Measurements from ENCODE around the gene BACE2. TPM values are rescaled to one million over a fixed set of nuclear protein-coding genes. Genes with fewer than 3 reads are reported as not detected.

Gene BACE2
- total RNA-seq, 1 donor from 2014 or later = 0.28 TPM

DNA sequence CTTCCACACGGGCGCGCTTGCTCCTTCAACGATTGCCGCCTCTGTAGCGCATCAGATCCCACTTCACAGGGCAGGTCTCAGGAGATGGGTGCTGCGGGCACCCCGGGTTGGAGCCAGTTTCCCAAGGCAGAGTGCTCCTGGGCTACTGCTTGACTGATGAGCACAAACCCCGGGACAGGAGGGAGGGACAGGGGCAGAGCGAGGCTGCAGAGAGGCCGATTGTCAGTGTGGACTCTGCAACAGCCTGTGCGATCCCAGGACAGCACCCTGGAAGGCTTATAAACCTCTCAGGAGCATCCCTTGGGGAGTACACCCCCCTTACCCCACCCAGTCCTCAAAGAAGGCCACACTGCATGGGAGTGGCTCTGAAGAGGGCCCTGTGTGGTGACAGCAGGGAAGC is 28.0 kb upstream of the BACE2 start:
- DNase-seq = no peak
- Mint-ChIP-seq H3K4me1 (no peaks in the 10 kb centered on the region), H3K36me3 (ENCODE audit: low read depth) (no peaks in the 10 kb centered on the region), H3K4me3 (no peak overlapping the region), H3K27ac (no peak overlapping the region), H3K27me3 (no peaks in the 10 kb centered on the region), H3K9me3 (no peaks in the 10 kb centered on the region)
- intact Hi-C loops (cut with micrococcal nuclease) = no loop called here

- H3K27me3 Mint-ChIP-seq = no peaks in the 10 kb centered on the region
- H3K36me3 Mint-ChIP-seq (ENCODE audit: low read depth) = no peaks in the 10 kb centered on the region
- no peak overlapping the region for H3K4me3 Mint-ChIP-seq
- H3K27ac Mint-ChIP-seq = no peak overlapping the region
- no peak for DNase-seq
- intact Hi-C loops (cut with micrococcal nuclease) = no loop called here
- no peaks in the 10 kb centered on the region for H3K9me3 Mint-ChIP-seq
- no peaks in the 10 kb centered on the region for H3K4me1 Mint-ChIP-seq
These were observed 26.9 kb upstream of the BACE2 start for GRCh38 chr21:41141031-41141457.

GRCh38 chr21:41142051-41142795 is 25.7 kb upstream of the BACE2 start:
- no peaks in the 10 kb centered on the region for H3K27me3 Mint-ChIP-seq
- no peaks in the 10 kb centered on the region for H3K9me3 Mint-ChIP-seq
- no peak overlapping the region for H3K4me3 Mint-ChIP-seq
- H3K36me3 Mint-ChIP-seq (ENCODE audit: low read depth) = no peaks in the 10 kb centered on the region
- H3K27ac Mint-ChIP-seq = no peak overlapping the region
- DNase-seq = no peak
- H3K4me1 Mint-ChIP-seq = no peaks in the 10 kb centered on the region
- intact Hi-C loops (cut with micrococcal nuclease) = no loop called here

GRCh38 chr21:41143596-41144325 is 24.2 kb upstream of the BACE2 start:
- Mint-ChIP-seq H3K27ac (no peak overlapping the region), H3K4me3 (no peak overlapping the region), H3K27me3 (no peaks in the 10 kb centered on the region), H3K4me1 (no peaks in the 10 kb centered on the region), H3K9me3 (no peaks in the 10 kb centered on the region), H3K36me3 (ENCODE audit: low read depth) (no peaks in the 10 kb centered on the region)
- DNase-seq = no peak
- intact Hi-C loops (cut with micrococcal nuclease) = no loop called here

DNA sequence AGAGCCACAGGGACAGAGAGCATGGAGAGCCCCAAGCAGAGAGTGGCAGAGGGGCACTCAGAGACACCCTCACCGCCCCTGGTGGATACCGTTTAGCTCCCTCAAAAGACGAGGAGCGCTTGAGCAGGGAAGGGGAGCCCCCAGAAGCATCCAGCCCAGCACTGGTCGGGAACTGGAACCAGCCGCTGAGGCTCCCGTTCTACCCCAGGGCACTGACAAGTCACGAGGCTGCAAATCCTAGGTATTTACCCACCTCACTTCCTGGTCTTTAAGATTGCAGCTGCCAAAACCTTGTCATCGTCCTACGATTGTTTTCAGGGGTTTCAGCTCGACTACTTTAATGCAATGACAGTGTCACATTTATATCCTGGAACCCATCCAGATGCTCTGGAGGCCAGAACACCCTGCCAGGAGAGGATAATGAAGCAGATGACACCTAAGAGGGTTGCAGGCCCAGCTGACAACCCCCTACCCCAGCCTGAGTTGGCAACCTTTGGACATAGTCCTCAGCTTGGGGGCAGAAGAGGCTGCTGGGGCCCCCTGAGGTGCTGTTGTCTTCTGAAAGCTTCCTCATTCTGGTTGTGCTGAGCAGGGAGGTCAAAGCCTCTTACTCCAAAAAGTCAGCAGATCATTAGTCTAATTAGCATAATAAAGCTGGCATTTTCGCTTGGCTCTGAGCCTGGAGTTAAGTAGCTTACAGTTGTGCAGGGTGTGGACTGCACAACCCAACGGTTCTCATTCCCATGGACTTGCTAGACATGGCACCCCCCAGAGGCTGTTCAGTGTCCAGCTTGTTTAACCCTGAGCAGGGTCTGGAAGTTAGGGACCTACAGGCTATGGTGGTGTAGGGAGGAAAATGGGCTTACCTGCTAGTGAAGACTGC is 20.6 kb upstream of the BACE2 start:
- no peaks in the 10 kb centered on the region for H3K27me3 Mint-ChIP-seq
- H3K9me3 Mint-ChIP-seq = no peaks in the 10 kb centered on the region
- H3K36me3 Mint-ChIP-seq (ENCODE audit: low read depth) = no peaks in the 10 kb centered on the region
- no peak overlapping the region for H3K4me3 Mint-ChIP-seq
- H3K4me1 Mint-ChIP-seq = no peaks in the 10 kb centered on the region
- no peak overlapping the region for H3K27ac Mint-ChIP-seq
- no peak for DNase-seq
- intact Hi-C loops (cut with micrococcal nuclease) = no loop called here

- Mint-ChIP-seq H3K27ac (no peak overlapping the region), H3K4me1 (no peaks in the 10 kb centered on the region), H3K4me3 (no peak overlapping the region), H3K36me3 (ENCODE audit: low read depth) (no peaks in the 10 kb centered on the region), H3K27me3 (no peaks in the 10 kb centered on the region), H3K9me3 (peaks cover 3% of the 10 kb centered on the region)
- no peak for DNase-seq
- intact Hi-C loops (cut with micrococcal nuclease) = no loop called here
These were observed 20.0 kb upstream of the BACE2 start for GRCh38 chr21:41147979-41148355.

DNA sequence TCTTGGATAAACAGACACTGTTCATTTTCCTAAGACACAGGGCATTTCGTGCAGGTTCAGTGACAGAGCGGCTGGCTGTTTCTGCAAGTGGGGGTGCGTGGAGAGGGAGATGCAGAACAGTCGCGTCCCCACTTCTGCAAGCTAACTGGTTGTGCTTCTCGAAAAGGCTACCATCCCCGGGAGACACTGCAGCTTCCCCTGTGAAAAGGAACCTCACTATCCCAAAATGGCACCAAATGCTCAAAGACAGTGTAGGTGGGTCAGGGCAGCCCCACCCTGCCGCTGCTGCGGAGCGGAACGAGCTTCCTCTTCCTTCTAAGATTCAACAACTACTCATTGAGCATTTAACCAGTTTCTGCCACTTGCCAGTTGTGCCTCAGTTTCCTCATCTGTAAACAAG is 19.2 kb upstream of the BACE2 start:
- Mint-ChIP-seq H3K36me3 (ENCODE audit: low read depth) (no peaks in the 10 kb centered on the region), H3K4me3 (no peak overlapping the region), H3K27ac (no peak overlapping the region), H3K4me1 (no peaks in the 10 kb centered on the region), H3K27me3 (no peaks in the 10 kb centered on the region), H3K9me3 (peaks cover 3% of the 10 kb centered on the region)
- no peak for DNase-seq
- intact Hi-C loops (cut with micrococcal nuclease) = no loop called here

DNA sequence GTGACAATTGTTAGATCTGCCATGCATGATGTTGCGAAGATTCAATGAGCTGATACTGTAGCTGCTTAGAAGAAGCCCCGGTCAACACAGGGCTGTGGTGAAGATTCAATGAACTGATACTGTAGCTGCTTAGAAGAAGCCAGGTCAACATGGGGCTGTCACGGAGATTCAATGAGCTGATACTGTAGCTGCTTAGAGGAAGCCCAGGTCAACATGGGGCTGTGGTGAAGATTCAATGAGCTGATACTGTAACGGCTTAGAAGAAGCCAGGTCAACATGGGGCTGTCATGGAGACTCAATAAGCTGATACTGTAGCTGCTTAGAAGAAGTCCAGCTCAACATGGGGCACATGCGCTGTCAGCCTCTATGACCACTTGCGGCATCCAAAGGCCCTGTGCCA is 18.8 kb upstream of the BACE2 start:
- Mint-ChIP-seq H3K4me1 (no peaks in the 10 kb centered on the region), H3K27me3 (no peaks in the 10 kb centered on the region), H3K9me3 (peaks cover 3% of the 10 kb centered on the region), H3K27ac (no peak overlapping the region), H3K4me3 (no peak overlapping the region), H3K36me3 (ENCODE audit: low read depth) (no peaks in the 10 kb centered on the region)
- intact Hi-C loops (cut with micrococcal nuclease) = no loop called here
- DNase-seq = no peak

DNA sequence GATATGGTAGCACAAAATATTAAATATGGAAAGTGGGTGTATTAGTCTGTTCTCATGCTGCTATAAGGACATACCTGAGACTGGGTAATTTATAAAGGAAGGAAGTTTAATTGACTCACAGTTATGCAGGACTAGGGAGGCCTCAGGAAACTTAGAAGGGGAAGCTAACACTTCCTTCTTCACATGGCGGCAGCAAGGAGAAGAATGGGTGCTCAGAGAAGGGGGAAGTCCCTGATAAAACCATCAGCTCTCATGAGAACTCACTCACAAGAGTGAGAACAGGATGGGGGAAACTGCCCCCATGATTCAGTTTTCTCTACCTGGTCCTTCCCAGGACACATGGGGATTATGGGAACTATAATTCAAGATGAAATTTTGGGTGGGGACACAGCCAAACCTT is 15.8 kb upstream of the BACE2 start:
- intact Hi-C loops (cut with micrococcal nuclease) = no loop called here
- H3K4me1 Mint-ChIP-seq = no peaks in the 10 kb centered on the region
- no peak for DNase-seq
- H3K36me3 Mint-ChIP-seq (ENCODE audit: low read depth) = no peaks in the 10 kb centered on the region
- H3K27ac Mint-ChIP-seq = no peak overlapping the region
- H3K27me3 Mint-ChIP-seq = no peaks in the 10 kb centered on the region
- peaks cover 3% of the 10 kb centered on the region for H3K9me3 Mint-ChIP-seq
- no peak overlapping the region for H3K4me3 Mint-ChIP-seq

- Mint-ChIP-seq H3K4me3 (no peak overlapping the region), H3K4me1 (no peaks in the 10 kb centered on the region), H3K9me3 (peaks cover 6% of the 10 kb centered on the region), H3K27me3 (no peaks in the 10 kb centered on the region), H3K27ac (no peak overlapping the region), H3K36me3 (ENCODE audit: low read depth) (no peaks in the 10 kb centered on the region)
- intact Hi-C loops (cut with micrococcal nuclease) = no loop called here
- DNase-seq = no peak
These were observed 14.5 kb upstream of the BACE2 start for GRCh38 chr21:41153443-41153842.

- no peak overlapping the region for H3K27ac Mint-ChIP-seq
- DNase-seq = no peak
These were observed 11.8 kb upstream of the BACE2 start for GRCh38 chr21:41156142-41156541.

GRCh38 chr21:41158026-41158425 is 9.9 kb upstream of the BACE2 start:
- no peak overlapping the region for H3K4me3 Mint-ChIP-seq
- no peaks in the 10 kb centered on the region for H3K36me3 Mint-ChIP-seq (ENCODE audit: low read depth)
- H3K27ac Mint-ChIP-seq = no peak overlapping the region
- DNase-seq = no peak
- intact Hi-C loops (cut with micrococcal nuclease) = no loop called here
- H3K27me3 Mint-ChIP-seq = peaks cover 3% of the 10 kb centered on the region
- H3K4me1 Mint-ChIP-seq = no peaks in the 10 kb centered on the region
- H3K9me3 Mint-ChIP-seq = peaks cover 6% of the 10 kb centered on the region

More at GRCh38 chr21:41156142-41156541, 11.8 kb upstream of the BACE2 start:
- intact Hi-C loops (cut with micrococcal nuclease) = no loop called here
- H3K9me3 Mint-ChIP-seq = peaks cover 9% of the 10 kb centered on the region
- no peaks in the 10 kb centered on the region for H3K4me1 Mint-ChIP-seq
- H3K4me3 Mint-ChIP-seq = no peak overlapping the region
- H3K27me3 Mint-ChIP-seq = no peaks in the 10 kb centered on the region
- H3K36me3 Mint-ChIP-seq (ENCODE audit: low read depth) = no peaks in the 10 kb centered on the region

- H3K9me3 Mint-ChIP-seq = peaks cover 6% of the 10 kb centered on the region
- no peak for DNase-seq
- H3K27me3 Mint-ChIP-seq = peaks cover 13% of the 10 kb centered on the region
- no peak overlapping the region for H3K27ac Mint-ChIP-seq
- intact Hi-C loops (cut with micrococcal nuclease) = no loop called here
- H3K4me3 Mint-ChIP-seq = no peak overlapping the region
- no peaks in the 10 kb centered on the region for H3K4me1 Mint-ChIP-seq
- no peaks in the 10 kb centered on the region for H3K36me3 Mint-ChIP-seq (ENCODE audit: low read depth)
These were observed 7.9 kb upstream of the BACE2 start for GRCh38 chr21:41160036-41160435.

DNA sequence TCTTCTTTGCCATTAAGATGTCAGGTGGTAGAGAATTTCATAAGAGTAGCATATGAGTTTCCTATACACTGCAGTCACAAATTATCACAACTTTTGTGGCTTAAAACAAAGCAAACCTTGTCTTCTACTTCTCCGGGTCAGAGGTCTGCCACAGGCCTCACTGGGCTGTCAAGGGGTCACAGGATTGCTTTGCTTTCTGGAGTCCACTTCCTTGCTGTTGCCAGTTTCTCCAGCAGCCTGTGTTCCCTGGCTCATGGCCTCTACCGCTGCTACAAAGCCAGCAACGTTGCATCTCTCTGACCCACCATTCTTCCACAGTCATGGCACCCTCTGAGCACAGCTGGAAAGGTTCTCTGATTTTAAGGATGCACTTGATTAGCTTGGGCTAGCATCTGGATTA is 6.5 kb upstream of the BACE2 start:
- Mint-ChIP-seq H3K9me3 (peaks cover 6% of the 10 kb centered on the region), H3K36me3 (ENCODE audit: low read depth) (no peaks in the 10 kb centered on the region), H3K4me3 (no peak overlapping the region), H3K4me1 (no peaks in the 10 kb centered on the region), H3K27me3 (peaks cover 27% of the 10 kb centered on the region), H3K27ac (no peak overlapping the region)
- intact Hi-C loops (cut with micrococcal nuclease) = no loop called here
- no peak for DNase-seq

All from activated CD4-positive, alpha-beta T cell treated with anti-CD3 and anti-CD28 coated beads, Interleukin-2, amount 10 ng/mL, durations not matched to agents 24 days and 14 days (primary cell).